Measurements from ENCODE around the gene SLAMF6.

DNA sequence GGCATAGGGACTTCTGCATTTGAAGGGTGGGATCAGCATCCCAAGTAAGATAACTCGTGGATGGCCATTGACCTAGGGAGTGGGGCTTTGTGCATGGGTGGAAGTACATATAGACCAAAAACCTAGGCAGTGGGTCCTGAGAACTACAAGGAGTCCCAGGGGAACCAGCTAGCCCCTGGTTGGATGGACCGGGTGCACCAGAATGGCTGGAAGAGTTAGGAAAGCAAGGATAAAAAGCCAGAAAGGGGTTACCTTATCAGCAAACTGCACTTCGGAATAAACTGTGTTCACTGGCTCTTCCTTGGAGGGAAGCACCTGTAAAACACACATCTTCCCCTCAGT, 26.6 kb upstream of the SLAMF6 start:
- TF ChIP-seq, protein P1, sequence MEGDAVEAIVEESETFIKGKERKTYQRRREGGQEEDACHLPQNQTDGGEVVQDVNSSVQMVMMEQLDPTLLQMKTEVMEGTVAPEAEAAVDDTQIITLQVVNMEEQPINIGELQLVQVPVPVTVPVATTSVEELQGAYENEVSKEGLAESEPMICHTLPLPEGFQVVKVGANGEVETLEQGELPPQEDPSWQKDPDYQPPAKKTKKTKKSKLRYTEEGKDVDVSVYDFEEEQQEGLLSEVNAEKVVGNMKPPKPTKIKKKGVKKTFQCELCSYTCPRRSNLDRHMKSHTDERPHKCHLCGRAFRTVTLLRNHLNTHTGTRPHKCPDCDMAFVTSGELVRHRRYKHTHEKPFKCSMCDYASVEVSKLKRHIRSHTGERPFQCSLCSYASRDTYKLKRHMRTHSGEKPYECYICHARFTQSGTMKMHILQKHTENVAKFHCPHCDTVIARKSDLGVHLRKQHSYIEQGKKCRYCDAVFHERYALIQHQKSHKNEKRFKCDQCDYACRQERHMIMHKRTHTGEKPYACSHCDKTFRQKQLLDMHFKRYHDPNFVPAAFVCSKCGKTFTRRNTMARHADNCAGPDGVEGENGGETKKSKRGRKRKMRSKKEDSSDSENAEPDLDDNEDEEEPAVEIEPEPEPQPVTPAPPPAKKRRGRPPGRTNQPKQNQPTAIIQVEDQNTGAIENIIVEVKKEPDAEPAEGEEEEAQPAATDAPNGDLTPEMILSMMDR (conservative IDR thresholded peaks at IDR 0.05; ENCODE audit: low read depth, low read length) = no peak
- no peak for TF ChIP-seq EZH2 (IDR thresholded peaks at IDR 0.05; ENCODE audit: borderline replicate concordance, low read depth, low read length, poor library complexity, severe bottlenecking)
